ENCODE results near the gene UBE4B.

Gene UBE4B

GRCh38 chr1:10122926-10123325 is 90.2 kb downstream of the UBE4B start:
- POLR2A ChIA-PET, result no interaction called here
- CTCF ChIA-PET, result no interaction called here
- TF ChIP-seq, protein P1, sequence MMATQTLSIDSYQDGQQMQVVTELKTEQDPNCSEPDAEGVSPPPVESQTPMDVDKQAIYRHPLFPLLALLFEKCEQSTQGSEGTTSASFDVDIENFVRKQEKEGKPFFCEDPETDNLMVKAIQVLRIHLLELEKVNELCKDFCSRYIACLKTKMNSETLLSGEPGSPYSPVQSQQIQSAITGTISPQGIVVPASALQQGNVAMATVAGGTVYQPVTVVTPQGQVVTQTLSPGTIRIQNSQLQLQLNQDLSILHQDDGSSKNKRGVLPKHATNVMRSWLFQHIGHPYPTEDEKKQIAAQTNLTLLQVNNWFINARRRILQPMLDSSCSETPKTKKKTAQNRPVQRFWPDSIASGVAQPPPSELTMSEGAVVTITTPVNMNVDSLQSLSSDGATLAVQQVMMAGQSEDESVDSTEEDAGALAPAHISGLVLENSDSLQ (IDR thresholded peaks at IDR 0.05), result peak; percentile 54; the same call in 1 of the 2 replicates
- no peak for TF ChIP-seq BHLHE40 (IDR thresholded peaks at IDR 0.05; ENCODE audit: borderline replicate concordance)
- DNase-seq (ENCODE audit: extremely low spot score), result no peak

DNA sequence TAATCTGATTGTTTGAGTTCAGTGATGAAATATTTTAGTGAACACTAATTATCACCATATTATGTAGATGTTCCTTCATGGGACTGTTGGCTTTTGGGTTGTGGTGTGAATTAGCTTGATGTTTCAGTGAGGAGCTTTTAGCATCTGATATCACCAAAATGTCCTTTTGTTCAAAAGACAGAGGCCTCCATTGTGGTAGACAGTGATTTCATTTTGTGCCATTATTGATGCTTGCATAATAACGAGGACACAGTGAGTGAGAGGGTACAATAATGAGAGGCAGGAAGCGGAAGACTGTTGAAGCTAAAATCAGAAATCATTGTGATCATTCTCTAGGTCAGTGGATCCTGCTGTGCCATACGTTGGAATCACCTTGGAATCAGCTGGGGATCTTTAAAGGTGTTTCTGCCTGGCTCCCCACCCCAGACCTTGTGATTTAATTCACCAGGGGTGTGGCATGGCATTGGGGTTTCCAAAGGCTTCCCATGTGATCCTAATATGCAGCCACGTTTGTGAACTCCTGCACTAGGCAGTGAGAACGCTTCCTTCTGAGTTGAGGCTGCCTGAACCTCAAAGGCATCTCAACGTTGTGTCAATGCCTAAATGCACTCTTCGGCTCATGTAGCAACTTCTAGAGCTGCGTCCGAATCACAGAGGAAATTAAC is 95.5 kb downstream of the UBE4B start:
- ChIA-PET CTCF (interaction anchor here (0.6 to 1.0 kb wide), 2 partner anchors 25 to 57 kb away, joined by 3 read pairs; no protein-coding TSS in a partner anchor), POLR2A (no interaction called here)
- TF ChIP-seq FOXA1 (IDR thresholded peaks at IDR 0.05), result no peak
- TF ChIP-seq LEF1 (IDR thresholded peaks at IDR 0.05; ENCODE audit: borderline replicate concordance), result no peak
- TF ChIP-seq NFRKB (IDR thresholded peaks at IDR 0.05), result no peak
- no peak for TF ChIP-seq FOXK2 (IDR thresholded peaks at IDR 0.05)
- no peak for TF ChIP-seq BHLHE40 (IDR thresholded peaks at IDR 0.05; ENCODE audit: borderline replicate concordance)
- no peak for TF ChIP-seq SUZ12 (IDR thresholded peaks at IDR 0.05)
- no peak for TF ChIP-seq FOXM1 (IDR thresholded peaks at IDR 0.05; ENCODE audit: borderline replicate concordance)
- TF ChIP-seq ARNT (IDR thresholded peaks at IDR 0.05), result no peak
- no peak for TF ChIP-seq ELF4 (IDR thresholded peaks at IDR 0.05)
- TF ChIP-seq HDGF (IDR thresholded peaks at IDR 0.05; ENCODE audit: borderline replicate concordance), result no peak
- TF ChIP-seq TARDBP (IDR thresholded peaks at IDR 0.05), result no peak
- TF ChIP-seq L3MBTL2 (conservative IDR thresholded peaks at IDR 0.05), result no peak
- TF ChIP-seq, protein P1 (IDR thresholded peaks at IDR 0.05), result no peak
- TF ChIP-seq ZNF384 (IDR thresholded peaks at IDR 0.05), result no peak
- TF ChIP-seq CTBP1 (IDR thresholded peaks at IDR 0.05; ENCODE audit: borderline replicate concordance), result no peak
- TF ChIP-seq SP1 (IDR thresholded peaks at IDR 0.05), result no peak
- no peak for DNase-seq (ENCODE audit: extremely low spot score)

- CTCF ChIA-PET, result no interaction called here
- DNase-seq (ENCODE audit: extremely low spot score), result no peak
- POLR2A ChIA-PET, result no interaction called here
These were observed 99.6 kb downstream of the UBE4B start for GRCh38 chr1:10132316-10132715.

GRCh38 chr1:10132852-10133251 is 100.1 kb downstream of the UBE4B start:
- CTCF ChIA-PET, result no interaction called here
- POLR2A ChIA-PET, result no interaction called here
- TF ChIP-seq HDGF (IDR thresholded peaks at IDR 0.05; ENCODE audit: borderline replicate concordance), result no peak
- no peak for TF ChIP-seq ELF4 (IDR thresholded peaks at IDR 0.05)
- no peak for TF ChIP-seq ARNT (IDR thresholded peaks at IDR 0.05)
- TF ChIP-seq SP1 (IDR thresholded peaks at IDR 0.05), result no peak
- TF ChIP-seq, protein P1 (IDR thresholded peaks at IDR 0.05), result no peak
- TF ChIP-seq BHLHE40 (IDR thresholded peaks at IDR 0.05; ENCODE audit: borderline replicate concordance), result no peak
- no peak for TF ChIP-seq CTBP1 (IDR thresholded peaks at IDR 0.05; ENCODE audit: borderline replicate concordance)
- TF ChIP-seq L3MBTL2 (conservative IDR thresholded peaks at IDR 0.05), result no peak
- TF ChIP-seq NFRKB (IDR thresholded peaks at IDR 0.05), result no peak

More at GRCh38 chr1:10132316-10132715, 99.6 kb downstream of the UBE4B start:
- TF ChIP-seq BHLHE40 (IDR thresholded peaks at IDR 0.05; ENCODE audit: borderline replicate concordance), result no peak
- no peak for TF ChIP-seq NFRKB (IDR thresholded peaks at IDR 0.05)
- TF ChIP-seq ZNF384 (IDR thresholded peaks at IDR 0.05), result no peak
- no peak for TF ChIP-seq FOXK2 (IDR thresholded peaks at IDR 0.05)
- TF ChIP-seq HDGF (IDR thresholded peaks at IDR 0.05; ENCODE audit: borderline replicate concordance), result no peak
- no peak for TF ChIP-seq LEF1 (IDR thresholded peaks at IDR 0.05; ENCODE audit: borderline replicate concordance)
- TF ChIP-seq, protein P1 (IDR thresholded peaks at IDR 0.05), result no peak
- no peak for TF ChIP-seq SP1 (IDR thresholded peaks at IDR 0.05)
- no peak for TF ChIP-seq TARDBP (IDR thresholded peaks at IDR 0.05)
- TF ChIP-seq FOXA1 (IDR thresholded peaks at IDR 0.05), result no peak
- no peak for TF ChIP-seq CTBP1 (IDR thresholded peaks at IDR 0.05; ENCODE audit: borderline replicate concordance)
- no peak for TF ChIP-seq FOXM1 (IDR thresholded peaks at IDR 0.05; ENCODE audit: borderline replicate concordance)
- no peak for TF ChIP-seq ELF4 (IDR thresholded peaks at IDR 0.05)
- TF ChIP-seq ARNT (IDR thresholded peaks at IDR 0.05), result no peak
- TF ChIP-seq L3MBTL2 (conservative IDR thresholded peaks at IDR 0.05), result no peak
- TF ChIP-seq SUZ12 (IDR thresholded peaks at IDR 0.05), result no peak

DNA sequence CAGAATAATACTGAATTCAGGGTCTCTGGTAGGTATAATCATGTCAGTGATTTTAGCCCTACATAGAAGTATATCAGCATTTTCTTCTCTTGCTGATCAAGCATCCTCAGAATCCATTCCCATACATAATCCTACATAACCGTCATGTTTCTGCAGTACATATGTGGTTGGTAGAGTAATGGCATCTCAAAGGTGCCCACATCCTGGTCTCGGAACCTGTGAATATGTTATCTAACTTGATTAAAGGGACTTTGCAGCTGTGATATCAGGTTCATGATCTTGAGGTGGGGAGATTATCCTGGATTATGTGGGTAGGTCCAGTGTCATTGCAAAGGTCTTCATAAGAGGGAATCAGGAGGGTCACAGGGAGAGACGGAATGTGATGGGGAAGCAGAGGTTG is 108.2 kb downstream of the UBE4B start:
- TF ChIP-seq ZNF384 (IDR thresholded peaks at IDR 0.05), result no peak
- TF ChIP-seq ARNT (IDR thresholded peaks at IDR 0.05), result no peak
- TF ChIP-seq CTBP1 (IDR thresholded peaks at IDR 0.05; ENCODE audit: borderline replicate concordance), result no peak
- no peak for TF ChIP-seq FOXM1 (IDR thresholded peaks at IDR 0.05; ENCODE audit: borderline replicate concordance)
- no peak for TF ChIP-seq ELF4 (IDR thresholded peaks at IDR 0.05)
- no peak for TF ChIP-seq LEF1 (IDR thresholded peaks at IDR 0.05; ENCODE audit: borderline replicate concordance)
- TF ChIP-seq SUZ12 (IDR thresholded peaks at IDR 0.05), result no peak
- no peak for TF ChIP-seq HDGF (IDR thresholded peaks at IDR 0.05; ENCODE audit: borderline replicate concordance)
- TF ChIP-seq L3MBTL2 (conservative IDR thresholded peaks at IDR 0.05), result no peak
- no peak for TF ChIP-seq NFRKB (IDR thresholded peaks at IDR 0.05)
- no peak for TF ChIP-seq TARDBP (IDR thresholded peaks at IDR 0.05)
- TF ChIP-seq FOXK2 (IDR thresholded peaks at IDR 0.05), result no peak
- no peak for TF ChIP-seq SP1 (IDR thresholded peaks at IDR 0.05)
- TF ChIP-seq, protein P1 (IDR thresholded peaks at IDR 0.05), result no peak
- TF ChIP-seq FOXA1 (IDR thresholded peaks at IDR 0.05), result no peak
- TF ChIP-seq BHLHE40 (IDR thresholded peaks at IDR 0.05; ENCODE audit: borderline replicate concordance), result no peak
- POLR2A ChIA-PET, result interaction anchor here (0.5 kb wide), 1 partner anchor 91 kb away, joined by 3 read pairs; no protein-coding TSS in a partner anchor
- CTCF ChIA-PET, result no interaction called here
- no peak for DNase-seq (ENCODE audit: extremely low spot score)

More at GRCh38 chr1:10132852-10133251, 100.1 kb downstream of the UBE4B start:
- no peak for DNase-seq (ENCODE audit: extremely low spot score)

All from HEK293T (cell line).